Heart left ventricle (tissue), 16 donors: ENCODE data around the gene SUMO3. TPM values are rescaled to one million over a fixed set of nuclear protein-coding genes. Genes with fewer than 3 reads are reported as not detected.

Experiments
- ATAC-seq, 4 donors: fragments of 200-7000 bp; cut with Tn5 transposase; one replicate each; pipeline ENCODE4 v1.9.1; 2020 to 2022; ENCODE audit warnings: moderate library complexity in 4 of 4, mild to moderate bottlenecking in 3 of 4, moderate number of reproducible peaks in 1 of 4
- DNase-seq, 5 donors: peaks; one replicate each; pipeline ENCODE4 v3.0.0-alpha.2; 2020
- H3K27ac ChIP-seq, 12 donors: fragments of 200-600 bp; sonication (generic) in 4 of 12; one replicate each; pipeline versions ENCODE4 v1.5.0 to v1.8.0; 2016 to 2022; ENCODE audit warnings: mild to moderate bottlenecking in 2 of 12
- H3K27me3 ChIP-seq, 9 donors: fragments of 200-600 bp; sonication (generic) in 2 of 9; one replicate each; pipeline versions ENCODE4 v1.5.1 to v1.8.0; 2016 to 2022; ENCODE audit warnings: mild to moderate bottlenecking in 3 of 9
- H3K36me3 ChIP-seq, 9 donors: fragments of 200-600 bp; sonication (generic) in 2 of 9; one replicate each; pipeline versions ENCODE4 v1.5.0 to v1.8.0; 2018 to 2022; ENCODE audit warnings: mild to moderate bottlenecking in 2 of 9
- H3K4me1 ChIP-seq, 12 donors: fragments of 200-600 bp; sonication (generic) in 4 of 12; one replicate each; pipeline versions ENCODE4 v1.5.0 to v1.8.0; 2016 to 2022; ENCODE audit warnings: mild to moderate bottlenecking in 3 of 12
- H3K4me3 ChIP-seq, 12 donors: fragments of 200-600 bp; sonication (generic) in 4 of 12; one replicate each; pipeline versions ENCODE4 v1.5.0 to v1.8.0; 2017 to 2022; ENCODE audit warnings: mild to moderate bottlenecking in 9 of 12, moderate library complexity in 4 of 12
- H3K9me3 ChIP-seq, 12 donors: fragments of 200-600 bp; sonication (generic) in 4 of 12; one replicate each; pipeline versions ENCODE4 v1.5.0 to v1.8.0; 2016 to 2022; ENCODE audit warnings: mild to moderate bottlenecking in 1 of 12
- POLR2A ChIP-seq, 2 donors: fragments of 450-650 bp; IDR thresholded peaks; one replicate each; pipeline ENCODE4 v1.6.1; 2017; ENCODE audit warnings: antibody characterized with exemption in 2 of 2, mild to moderate bottlenecking in 2 of 2, moderate library complexity in 2 of 2
- WGBS, 4 donors: extraction: QIAGEN DNeasy Blood & Tissue Kit in 2 of 4; methylation state at CpG; one replicate each; pipeline versions ENCODE4 v1.1.5 to v1.1.7; 2013 to 2018; 5-methylcytosine and 5-hydroxymethylcytosine counted together
- intact Hi-C, 10 donors: fragments of 100-400 bp; cut with DNase I; formaldehyde crosslinking; loops; one replicate each; pipeline versions ENCODE4 v1.11.1 to v1.14.2; 2022
- polyA plus RNA-seq, 2 donors: library from polyadenylated mRNA; stranded (reverse); fragments of 200-250 nt; gene quantifications; one replicate each; pipeline ENCODE4 v1.2.3, GENCODE V29; 2013
- total RNA-seq, 9 donors: library from RNA; depleted of rRNA in 2 of 9; stranded (reverse); fragments of >200 nt in 2 of 9; fragmentation: NEBNext Ultra II Directional in 3 of 9; extraction: Animal tissue kit (Norgen Biotek cat#: 25700) in 3 of 9; gene quantifications; one replicate each; pipeline versions ENCODE4 v1.1.0 to v1.2.4, GENCODE V29; 2016 to 2023
- TF ChIP-seq, protein P1 (sequence below), 12 donors: fragments of 200-600 bp; sonication (generic) in 4 of 12; IDR thresholded peaks; one replicate each; pipeline versions ENCODE4 v1.5.0 to v1.8.0; 2018 to 2022; ENCODE audit warnings: antibody characterized with exemption in 12 of 12, mild to moderate bottlenecking in 5 of 12
- donor health status: ischemic (EF 13 %, LVEDD 7.1; RV severe dilation, severe dysfunction).
- donor health status: healthy with polysubstance abuse.
- donor health status: DM: no; HTN: yes; CAD: no.
- donor health status: DM: no; HTN: no; CAD: no.
- donor health status: ischemic (EF 25% LVEDD 6.9; RV normal size, moderate dysfunction).
- donor health status: ischemic (EF 25% LVEDD 5.7; RV mildly dilated, moderate dysfunction).
- donor health status: healthy.
- donor health status: DM: yes; HTN: yes; CAD: no.
- donor health status: ischemic (EF 35%, LVEDD 5.7; RV mildly dilated, moderate dysfunction).
- donor health status: nonischemic (EF 11% LVEDD 7.7; RV severe dilation, severe dysfunction).
- donor health status: DM: yes; HTN: yes; CAD: no.
- donor health status: PGD.
- donor health status: ischemic (EF 29% LVEDD 5.4; RV normal size, mild dysfunction).
- donor health status: nonischemic (EF 23%, LVEDD 6.1; RV moderate dilation, normal function).

SUMO3 gene
- total and polyA plus RNA-seq, 11 donors = 22.0 to 108 (median 78.1) TPM

GRCh38 chr21:44813727-44814126 lies 4.1 kb downstream of the SUMO3 start:
- no peaks in the 10 kb centered on the region for H3K27me3 ChIP-seq
- peaks cover 0 to 52% (median 41%) of the 10 kb centered on the region in 9 donors for H3K36me3 ChIP-seq
- intact Hi-C loops = loop anchor here in 4 of 10 donors (5.0 to 10.0 kb wide), 3 partner anchors 34 to 321 kb away; no protein-coding TSS in a partner anchor
- H3K4me1 ChIP-seq = peaks cover 0 to 37% (median 22%) of the 10 kb centered on the region in 12 donors
- TF ChIP-seq, protein P1, sequence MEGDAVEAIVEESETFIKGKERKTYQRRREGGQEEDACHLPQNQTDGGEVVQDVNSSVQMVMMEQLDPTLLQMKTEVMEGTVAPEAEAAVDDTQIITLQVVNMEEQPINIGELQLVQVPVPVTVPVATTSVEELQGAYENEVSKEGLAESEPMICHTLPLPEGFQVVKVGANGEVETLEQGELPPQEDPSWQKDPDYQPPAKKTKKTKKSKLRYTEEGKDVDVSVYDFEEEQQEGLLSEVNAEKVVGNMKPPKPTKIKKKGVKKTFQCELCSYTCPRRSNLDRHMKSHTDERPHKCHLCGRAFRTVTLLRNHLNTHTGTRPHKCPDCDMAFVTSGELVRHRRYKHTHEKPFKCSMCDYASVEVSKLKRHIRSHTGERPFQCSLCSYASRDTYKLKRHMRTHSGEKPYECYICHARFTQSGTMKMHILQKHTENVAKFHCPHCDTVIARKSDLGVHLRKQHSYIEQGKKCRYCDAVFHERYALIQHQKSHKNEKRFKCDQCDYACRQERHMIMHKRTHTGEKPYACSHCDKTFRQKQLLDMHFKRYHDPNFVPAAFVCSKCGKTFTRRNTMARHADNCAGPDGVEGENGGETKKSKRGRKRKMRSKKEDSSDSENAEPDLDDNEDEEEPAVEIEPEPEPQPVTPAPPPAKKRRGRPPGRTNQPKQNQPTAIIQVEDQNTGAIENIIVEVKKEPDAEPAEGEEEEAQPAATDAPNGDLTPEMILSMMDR (IDR thresholded peaks at IDR 0.05) = no peak
- no peak for TF ChIP-seq POLR2A (IDR thresholded peaks at IDR 0.05)
- DNase-seq (no peak), ATAC-seq (no peak)
- H3K27ac ChIP-seq = no peak overlapping the region
- H3K4me3 ChIP-seq = no peak overlapping the region
- H3K9me3 ChIP-seq = no peaks in the 10 kb centered on the region
- WGBS, 4 donors = 88 to 95% (median 91%) methylated on average over 13 to 18 of the region's 18 CpGs

DNA sequence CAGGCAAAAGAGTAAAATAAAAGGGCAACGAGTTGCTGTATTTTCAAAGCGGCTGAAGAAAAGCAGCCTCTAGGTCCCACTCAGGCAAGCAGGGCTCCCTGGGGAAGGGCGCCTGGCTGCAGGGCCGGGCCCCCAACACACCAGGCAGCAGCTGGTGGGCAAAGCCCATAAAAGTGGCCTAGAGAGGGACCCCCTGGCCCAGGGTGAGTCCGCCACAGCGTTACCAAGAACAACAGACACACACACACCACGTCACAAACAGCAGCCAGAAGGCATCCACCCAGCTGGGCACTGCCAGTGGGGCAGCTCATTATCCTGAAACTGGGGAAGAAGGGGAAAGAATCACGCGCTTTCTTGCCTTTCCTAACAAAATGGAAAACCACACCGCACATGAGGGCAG lies 4.7 kb downstream of the SUMO3 start:
- 85 to 93% (median 90%) methylated on average over 10 of the region's 10 CpGs for WGBS, 4 donors
- ATAC-seq (no peak), DNase-seq (no peak)
- no peaks in the 10 kb centered on the region for H3K27me3 ChIP-seq
- H3K9me3 ChIP-seq = no peaks in the 10 kb centered on the region
- intact Hi-C loops = loop anchor here in 4 of 10 donors (5.0 to 10.0 kb wide), 3 partner anchors 34 to 322 kb away; no protein-coding TSS in a partner anchor
- H3K36me3 ChIP-seq = peaks cover 0 to 58% (median 46%) of the 10 kb centered on the region in 9 donors
- no peak overlapping the region for H3K27ac ChIP-seq
- peaks cover 0 to 33% (median 19%) of the 10 kb centered on the region in 12 donors for H3K4me1 ChIP-seq
- H3K4me3 ChIP-seq = no peak overlapping the region
- TF ChIP-seq, protein P1 (IDR thresholded peaks at IDR 0.05) = no peak
- no peak for TF ChIP-seq POLR2A (IDR thresholded peaks at IDR 0.05)

DNA sequence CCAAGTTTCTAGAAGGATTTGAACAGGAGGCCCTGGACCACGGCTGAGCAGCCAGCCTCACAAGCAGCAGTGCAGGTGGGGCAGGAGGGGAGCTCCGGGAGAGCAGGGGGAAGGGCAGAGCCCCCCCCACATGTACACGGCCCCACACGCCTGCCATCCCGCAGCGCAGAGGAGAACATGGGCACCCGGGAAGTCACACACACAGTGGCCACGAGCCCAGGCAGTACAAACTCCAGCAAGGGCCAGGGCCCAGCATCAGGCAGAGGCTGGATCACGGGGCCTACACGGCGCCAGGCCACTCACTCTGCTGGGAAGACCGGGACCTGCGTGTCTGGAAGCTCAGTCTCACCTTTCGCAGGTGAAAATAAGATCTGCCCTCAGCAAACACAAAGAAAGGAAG lies 5.2 kb downstream of the SUMO3 start:
- TF ChIP-seq POLR2A (IDR thresholded peaks at IDR 0.05) = no peak
- Histone ChIP-seq H3K27me3 (no peaks in the 10 kb centered on the region), H3K36me3 (peaks cover 0 to 63% (median 52%) of the 10 kb centered on the region in 9 donors), H3K9me3 (no peaks in the 10 kb centered on the region), H3K27ac (no peak overlapping the region), H3K4me3 (no peak overlapping the region), H3K4me1 (peaks cover 0 to 33% (median 19%) of the 10 kb centered on the region in 12 donors)
- no peak for DNase-seq
- no peak for ATAC-seq
- WGBS, 4 donors = 82 to 89% (median 86%) methylated on average over 11 to 14 of the region's 14 CpGs
- intact Hi-C loops = loop anchor here in 4 of 10 donors (5.0 to 10.0 kb wide), 3 partner anchors 35 to 322 kb away; no protein-coding TSS in a partner anchor

GRCh38 chr21:44810779-44811178 lies 7.1 kb downstream of the SUMO3 start:
- Histone ChIP-seq H3K4me1 (peaks cover 0 to 21% (median 9%) of the 10 kb centered on the region in 12 donors), H3K9me3 (no peaks in the 10 kb centered on the region), H3K27ac (no peak overlapping the region), H3K36me3 (peaks cover 0 to 82% (median 70%) of the 10 kb centered on the region in 9 donors), H3K27me3 (no peaks in the 10 kb centered on the region), H3K4me3 (no peak overlapping the region)
- ATAC-seq = no peak
- WGBS, 4 donors = 82 to 95% (median 89%) methylated on average over 6 of the region's 6 CpGs
- TF ChIP-seq POLR2A (IDR thresholded peaks at IDR 0.05) = no peak
- TF ChIP-seq, protein P1 (IDR thresholded peaks at IDR 0.05) = no peak
- no peak for DNase-seq
- intact Hi-C loops = loop anchor here in 4 of 10 donors (5.0 to 10.0 kb wide), 3 partner anchors 37 to 324 kb away; no protein-coding TSS in a partner anchor
